Endometrial microvascular endothelial cells (primary cell): Measurements from ENCODE around the gene B3GNT3. TPM values are rescaled to one million over a fixed set of nuclear protein-coding genes. Genes with fewer than 3 reads are reported as not detected.

Experiments used
- in situ Hi-C: cut with HindIII; loops from 2 replicates; pipeline ENCODE4 v1.10.0; 2017; ENCODE audit warnings: low sequenced_read_pairs, low pct_unique_long_range_greater_than_20kb; ENCODE audit errors: inconsistent ontology term
- total RNA-seq: library from RNA; depleted of rRNA; stranded (reverse); fragments of >200 nt; gene quantifications from one replicate; pipeline ENCODE4 v1.2.3, GENCODE V29; 2015; ENCODE audit errors: inconsistent ontology term

B3GNT3 gene, protein sequence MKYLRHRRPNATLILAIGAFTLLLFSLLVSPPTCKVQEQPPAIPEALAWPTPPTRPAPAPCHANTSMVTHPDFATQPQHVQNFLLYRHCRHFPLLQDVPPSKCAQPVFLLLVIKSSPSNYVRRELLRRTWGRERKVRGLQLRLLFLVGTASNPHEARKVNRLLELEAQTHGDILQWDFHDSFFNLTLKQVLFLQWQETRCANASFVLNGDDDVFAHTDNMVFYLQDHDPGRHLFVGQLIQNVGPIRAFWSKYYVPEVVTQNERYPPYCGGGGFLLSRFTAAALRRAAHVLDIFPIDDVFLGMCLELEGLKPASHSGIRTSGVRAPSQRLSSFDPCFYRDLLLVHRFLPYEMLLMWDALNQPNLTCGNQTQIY
- total RNA-seq, result not detected

DNA sequence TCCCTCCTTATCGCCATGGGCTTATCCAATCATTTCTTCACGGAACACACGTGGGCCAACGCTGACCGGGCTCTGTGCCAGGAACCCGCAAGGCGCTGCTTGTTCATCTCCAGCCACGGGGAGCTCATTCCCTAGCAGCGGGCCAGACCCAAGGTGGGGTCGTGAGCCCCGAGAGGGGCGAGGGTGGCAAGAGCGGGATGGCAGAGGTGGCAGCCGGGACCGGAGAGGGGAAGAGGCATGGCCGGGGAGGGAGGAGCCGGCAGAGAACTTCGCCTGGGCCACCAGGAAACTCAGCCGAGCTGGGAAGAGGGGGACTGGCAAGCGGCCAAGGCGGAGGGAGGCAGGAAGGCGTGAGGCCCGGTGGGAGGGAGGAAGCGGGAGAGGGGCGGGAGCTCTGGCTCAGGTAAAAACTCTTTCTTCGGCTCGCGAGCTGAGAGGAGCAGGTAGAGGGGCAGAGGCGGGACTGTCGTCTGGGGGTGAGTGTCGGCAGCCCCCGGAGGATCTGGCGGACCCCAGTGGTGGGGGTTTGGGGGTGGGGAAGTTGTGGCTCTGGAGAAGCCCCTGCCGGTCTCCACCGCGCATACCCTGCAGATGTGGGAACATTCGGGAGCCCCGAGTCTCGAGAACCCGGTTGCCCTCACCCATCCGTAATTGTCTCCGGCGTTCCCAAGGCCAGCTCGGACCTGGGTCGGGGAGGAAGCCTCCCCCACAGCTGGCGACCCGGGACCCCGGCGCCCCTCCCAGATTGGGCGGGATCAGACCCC, at the start of gene B3GNT3:
B3GNT3 (plus strand) TSS at position 408 of the 764 bp plus-strand sequence. CDS start 12,670 bp downstream, outside the sequence.
- in situ Hi-C loops, result no loop called here

DNA sequence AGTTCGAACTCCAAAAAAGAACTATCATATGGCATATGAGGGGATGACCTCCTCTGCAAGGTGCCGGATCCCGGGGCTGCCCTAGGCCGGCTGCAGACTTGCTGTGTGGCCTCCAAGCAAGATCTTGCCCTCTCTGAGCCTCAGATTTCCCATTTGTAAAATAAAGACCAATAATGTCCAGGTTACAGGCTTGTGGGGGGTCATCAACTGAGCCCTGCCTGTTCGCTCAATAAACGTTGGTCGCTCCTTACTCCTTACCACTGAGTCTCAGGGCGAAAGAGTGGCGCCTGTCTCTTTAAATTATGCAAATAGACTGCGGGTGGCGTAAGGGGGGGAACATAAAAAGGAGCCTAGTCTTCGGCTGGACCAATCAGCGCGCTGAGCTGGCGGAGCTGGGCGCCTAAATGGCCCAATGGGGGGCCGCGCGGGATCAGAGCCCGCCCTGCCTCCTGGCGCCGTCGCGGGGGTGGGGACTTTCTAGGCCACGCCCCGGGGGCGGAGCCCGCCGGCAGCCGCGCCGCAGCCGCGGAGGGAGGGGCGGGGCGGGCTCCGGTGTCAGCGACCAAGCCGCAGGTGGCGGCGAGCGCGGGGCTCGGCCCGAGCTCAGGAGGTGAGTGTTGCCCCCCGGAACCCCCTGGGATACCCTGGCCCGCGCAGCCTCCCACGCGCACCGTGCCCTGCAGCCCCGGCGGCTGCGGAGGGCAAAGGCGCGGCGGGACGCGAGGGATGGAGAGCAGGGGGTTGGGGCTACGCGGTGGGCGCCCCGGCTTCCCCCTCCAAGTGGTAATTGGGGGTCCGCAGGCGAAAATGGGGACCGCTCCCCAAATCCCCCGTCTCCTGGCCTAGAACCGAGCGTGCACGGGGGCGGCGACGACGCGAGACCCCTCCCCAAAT, 47.5 kb upstream of the B3GNT3 start:
- in situ Hi-C loops, result no loop called here

DNA sequence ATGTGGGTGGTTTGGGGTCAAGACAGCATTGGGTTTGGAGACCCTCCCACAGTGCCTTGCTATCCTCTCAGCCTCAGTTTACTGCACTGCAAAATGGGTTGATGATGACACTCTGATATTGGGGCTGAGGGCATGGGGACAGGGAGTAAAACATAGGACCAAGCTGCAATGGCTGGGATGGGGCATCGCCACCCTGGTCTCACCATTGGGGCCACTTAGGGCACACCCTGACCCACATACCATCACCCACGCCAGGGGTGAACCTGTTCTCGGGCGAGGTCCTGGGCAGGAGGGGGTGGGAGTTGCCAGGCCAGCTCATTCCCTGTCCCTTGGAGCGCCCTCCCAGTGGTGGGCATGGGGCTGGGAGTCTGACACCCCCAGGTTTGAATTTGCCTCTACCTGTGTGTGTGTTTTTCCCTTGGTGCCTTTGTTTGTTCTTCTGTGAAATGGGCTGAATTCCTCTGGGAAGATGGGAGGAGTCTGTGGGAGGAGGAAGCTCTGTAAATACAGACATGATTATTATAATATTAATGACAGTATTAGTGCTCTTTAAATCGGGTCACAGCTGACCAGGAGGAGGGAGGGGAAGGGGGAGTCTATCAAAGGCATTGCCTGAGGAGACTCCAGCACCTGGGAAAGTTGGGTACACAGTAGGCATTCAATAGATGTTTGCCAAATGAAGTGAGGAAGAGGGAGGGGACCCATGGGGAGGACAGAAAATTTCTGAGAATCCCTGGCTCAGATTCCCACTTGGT, 45.9 kb upstream of the B3GNT3 start:
- in situ Hi-C loops, result no loop called here

DNA sequence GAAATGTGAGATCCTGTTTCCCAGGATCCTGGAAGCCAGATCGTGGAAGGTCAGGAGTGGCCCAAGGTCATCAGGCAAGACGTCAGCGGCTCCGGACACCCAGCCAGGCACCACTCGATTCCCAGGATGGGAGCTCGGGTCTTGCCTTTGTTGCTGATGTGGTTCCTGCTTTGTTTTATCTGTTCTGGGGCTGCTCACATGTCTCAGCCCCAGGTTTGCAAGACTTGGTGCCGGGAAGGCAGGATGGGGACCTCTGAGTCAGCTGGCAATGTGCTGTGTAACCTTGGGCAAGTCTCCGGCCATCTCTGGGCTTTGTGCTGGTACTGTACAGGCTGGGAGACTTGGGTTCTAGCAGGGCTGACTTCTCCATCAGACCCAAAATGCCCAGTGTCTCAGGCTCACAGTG, 45.0 kb upstream of the B3GNT3 start:
- in situ Hi-C loops, result no loop called here

DNA sequence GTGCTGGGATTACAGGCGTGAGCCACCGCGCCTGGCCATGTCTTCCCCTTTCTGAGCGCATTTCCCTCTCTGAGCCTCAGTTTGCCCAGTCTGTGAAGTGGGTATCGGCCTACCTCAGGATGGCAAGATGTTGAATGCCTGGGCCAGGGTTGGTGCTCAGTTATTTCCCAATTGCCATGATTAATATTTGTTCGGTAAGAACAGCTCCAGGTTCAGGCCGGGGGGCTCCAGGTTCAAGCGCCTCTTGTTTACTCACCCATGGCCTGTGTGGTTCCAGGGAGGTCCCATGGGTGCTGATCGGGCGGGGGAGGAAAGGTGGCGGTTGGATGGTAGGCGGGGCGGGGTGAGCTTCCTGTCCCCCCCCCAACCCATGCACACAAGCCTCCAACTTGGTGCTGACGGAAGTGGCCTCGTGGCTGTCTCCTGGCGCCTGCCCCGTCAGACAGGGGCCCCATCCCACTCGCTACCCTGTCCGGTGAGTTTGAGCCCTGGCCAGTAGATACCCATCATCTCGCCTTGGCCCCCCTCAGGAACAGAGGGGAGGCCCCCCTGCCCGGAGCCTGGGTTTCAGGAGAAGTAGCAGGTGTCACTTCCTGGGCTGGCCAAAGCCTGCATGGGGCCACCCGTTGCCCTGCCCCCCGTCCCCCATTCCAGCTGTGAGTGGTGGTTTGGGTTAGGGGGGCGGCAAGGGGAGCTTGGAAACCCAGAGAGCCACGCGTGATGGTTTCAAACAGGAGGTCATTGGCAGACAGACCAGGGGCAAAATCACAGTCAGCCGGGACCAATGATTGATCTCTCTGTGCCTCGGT, 43.6 kb upstream of the B3GNT3 start, which contains the start of gene FCHO1:
FCHO1 (plus strand) TSS at position 375 of the 809 bp plus-strand sequence. CDS start 3,688 bp downstream, outside the sequence.
- in situ Hi-C loops, result no loop called here

DNA sequence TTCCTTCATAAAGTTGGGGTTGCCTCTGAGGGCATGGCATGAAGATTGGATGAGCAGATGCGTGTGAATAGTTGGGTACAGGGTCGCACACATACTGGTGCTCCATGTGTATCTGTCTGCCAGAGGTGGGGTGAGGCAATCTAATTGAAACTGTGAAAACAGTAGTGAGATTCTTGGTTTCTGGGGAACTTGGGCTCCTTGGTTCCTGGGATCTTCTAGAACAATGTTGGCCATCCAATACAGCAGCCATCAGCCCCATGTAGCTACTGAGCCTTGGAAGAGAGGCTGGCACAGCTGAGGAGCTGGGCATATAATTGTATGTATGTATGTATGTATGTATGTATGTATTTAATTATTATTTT, 43.0 kb upstream of the B3GNT3 start:
- in situ Hi-C loops, result no loop called here

DNA sequence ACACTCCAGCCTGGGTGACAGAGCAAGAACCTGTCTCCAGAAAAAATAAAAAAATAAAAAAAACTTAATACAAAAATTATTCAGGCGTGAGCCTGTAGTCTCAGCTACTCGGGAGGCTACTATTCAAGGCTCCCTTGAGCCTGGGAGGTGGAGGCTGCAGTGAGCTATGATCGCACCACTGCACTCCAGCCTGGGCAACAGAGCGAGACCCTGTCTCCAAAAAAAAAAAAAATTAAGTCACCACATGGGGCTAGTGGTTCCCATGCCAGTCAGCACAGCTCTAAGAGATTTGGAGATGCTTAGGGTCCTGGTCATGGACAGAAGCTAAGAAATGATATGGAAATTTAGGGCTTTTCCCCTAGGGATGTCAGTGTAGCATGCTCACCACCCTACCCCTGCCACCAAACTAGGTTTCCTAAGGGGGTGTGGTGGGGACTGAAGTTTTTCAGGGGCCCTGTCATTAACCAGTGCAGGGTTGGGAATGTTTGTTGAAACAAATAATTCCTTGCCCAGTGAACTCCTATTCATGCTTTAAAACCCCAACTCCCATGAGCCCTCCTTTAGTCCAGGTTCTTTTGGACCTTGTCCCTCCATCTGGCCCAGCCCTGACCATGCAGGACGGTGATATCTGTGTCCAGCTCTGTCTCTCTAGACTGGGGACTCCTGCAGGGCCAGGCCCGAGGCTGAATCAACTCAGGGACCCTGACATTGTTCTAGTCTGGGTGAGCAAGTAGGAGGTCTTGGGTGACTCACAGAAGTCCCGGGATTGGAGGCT, 41.9 kb upstream of the B3GNT3 start:
- in situ Hi-C loops, result no loop called here

DNA sequence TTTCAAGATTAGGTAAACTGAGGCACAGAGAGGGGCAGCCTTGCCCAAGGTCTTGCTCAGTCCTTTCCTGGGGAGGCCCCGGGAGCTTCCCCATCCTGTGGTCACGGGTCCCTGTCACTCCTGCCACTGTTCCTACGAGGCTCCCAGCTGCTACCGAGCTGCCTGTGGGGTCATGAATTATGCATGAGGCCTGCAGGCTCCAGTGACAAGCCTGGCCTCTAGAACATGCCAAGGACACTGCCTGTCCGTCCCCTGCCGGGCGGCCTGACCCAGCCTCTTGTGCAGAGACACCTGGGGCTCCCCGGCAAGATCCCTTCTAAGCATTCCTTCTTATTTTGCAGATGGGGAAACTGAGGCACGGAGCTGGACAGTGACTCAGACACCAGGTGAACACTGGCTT, 41.0 kb upstream of the B3GNT3 start:
- in situ Hi-C loops, result no loop called here

DNA sequence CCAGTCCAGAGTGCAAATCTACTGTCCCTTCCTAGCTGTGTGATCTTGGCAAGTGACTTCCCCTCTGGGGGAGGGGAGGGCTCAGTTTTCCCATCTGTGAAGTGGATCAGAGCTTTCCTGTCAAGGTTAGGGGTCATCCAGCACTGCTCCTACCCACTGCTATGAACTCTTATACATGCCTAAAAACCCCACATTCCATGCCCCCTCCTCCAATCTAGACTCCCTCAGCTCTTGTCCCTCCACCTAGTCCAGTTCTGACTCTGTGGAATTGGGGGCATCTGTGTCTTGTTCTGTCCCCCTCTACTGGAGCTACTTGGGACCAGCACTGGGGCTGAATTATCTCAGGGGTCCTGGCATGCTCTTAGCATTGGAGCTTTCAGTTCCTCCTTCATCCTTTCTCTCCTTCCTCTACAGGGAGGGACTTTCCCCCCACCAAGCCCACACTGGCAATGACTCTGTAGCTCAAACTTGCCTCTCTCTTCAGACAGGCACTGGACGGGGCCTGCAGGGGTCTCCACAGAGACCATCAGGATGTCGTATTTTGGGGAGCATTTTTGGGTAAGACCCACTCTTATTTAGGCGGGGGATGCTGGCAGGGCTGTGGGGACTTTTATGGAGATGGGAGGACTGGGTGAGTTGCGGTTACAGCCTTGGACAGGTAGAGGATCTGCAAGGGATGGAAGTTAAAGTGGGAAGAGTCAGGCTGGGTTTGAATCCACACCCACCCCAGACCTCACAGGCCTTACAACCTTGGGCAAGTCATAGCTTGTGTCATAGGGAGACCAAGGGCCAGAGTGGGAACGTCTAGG, 40.1 kb upstream of the B3GNT3 start:
- in situ Hi-C loops, result no loop called here

DNA sequence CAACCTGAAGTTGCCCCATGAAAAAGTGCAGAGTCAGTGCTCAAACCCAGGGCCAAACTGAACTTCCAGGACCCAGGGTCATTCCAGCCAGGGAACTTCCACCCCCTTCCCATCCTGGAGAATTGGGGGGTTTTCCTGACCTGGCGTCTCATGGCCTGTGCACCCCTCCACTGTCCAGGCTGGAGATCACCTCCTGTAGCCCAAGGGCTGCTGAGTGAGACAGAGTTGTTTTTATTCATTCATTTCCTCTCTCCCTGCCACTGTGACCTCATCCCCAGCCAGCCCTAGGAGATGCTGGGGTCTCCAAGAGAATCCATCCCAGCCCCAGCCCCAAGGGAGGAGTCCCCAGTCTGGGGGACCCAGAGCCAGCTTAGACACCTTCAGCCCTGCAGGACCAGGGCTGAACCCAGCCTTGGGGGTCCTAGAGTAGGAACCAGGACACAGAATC, 39.5 kb upstream of the B3GNT3 start:
- in situ Hi-C loops, result no loop called here

DNA sequence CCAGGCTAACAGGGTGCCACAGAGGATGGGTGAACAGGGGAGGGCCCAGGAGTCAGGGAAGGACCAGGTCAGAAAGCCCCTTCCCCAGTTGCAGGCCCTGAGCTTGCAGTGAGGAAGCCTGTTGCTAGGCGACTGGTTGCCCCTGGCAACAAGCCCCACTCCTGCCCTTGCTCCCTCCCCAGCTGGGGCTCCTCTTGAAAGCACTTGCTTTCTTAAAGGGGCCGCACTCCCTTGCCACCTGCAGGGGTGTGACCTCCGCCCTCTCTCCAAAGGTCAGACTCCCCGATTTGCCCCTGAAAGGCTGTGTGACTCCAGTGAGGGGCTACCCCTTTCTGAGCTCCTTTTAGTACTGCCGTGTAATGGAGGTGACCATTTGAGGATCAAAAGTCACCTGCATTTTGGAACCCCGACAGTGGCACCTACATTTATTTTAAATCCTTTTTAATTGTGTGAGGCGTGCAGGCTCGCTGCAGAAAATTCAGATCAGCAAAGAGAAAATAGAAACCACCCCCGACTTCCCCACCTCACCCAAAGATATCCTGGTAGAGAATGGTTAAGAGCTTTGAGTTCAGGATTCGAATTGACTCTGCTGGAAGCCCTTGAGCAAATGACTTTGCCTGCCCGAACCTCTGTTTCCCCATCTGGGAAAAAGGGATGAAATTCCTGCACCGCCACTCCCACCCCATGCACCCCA, 38.8 kb upstream of the B3GNT3 start:
- in situ Hi-C loops, result no loop called here

DNA sequence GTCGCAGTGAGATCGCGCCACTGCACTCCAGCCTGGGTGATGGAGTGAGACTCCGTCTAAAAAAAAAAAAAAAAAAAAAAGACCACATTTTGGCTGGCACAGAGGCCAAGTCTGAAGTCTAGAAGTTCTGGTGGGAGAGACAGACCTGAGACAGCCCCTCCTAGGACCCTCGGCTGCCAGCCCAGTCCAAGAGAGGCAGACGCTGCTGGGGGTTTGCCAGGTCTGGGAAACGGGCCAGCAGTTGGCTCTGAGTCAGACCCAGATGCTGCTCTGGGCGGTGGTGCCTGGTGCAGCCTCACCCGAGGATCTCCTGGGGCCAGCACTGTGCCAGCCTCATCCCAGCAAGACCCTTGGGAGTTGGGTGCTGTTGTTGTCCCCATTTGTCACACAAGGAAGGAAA, 37.8 kb upstream of the B3GNT3 start:
- in situ Hi-C loops, result no loop called here

DNA sequence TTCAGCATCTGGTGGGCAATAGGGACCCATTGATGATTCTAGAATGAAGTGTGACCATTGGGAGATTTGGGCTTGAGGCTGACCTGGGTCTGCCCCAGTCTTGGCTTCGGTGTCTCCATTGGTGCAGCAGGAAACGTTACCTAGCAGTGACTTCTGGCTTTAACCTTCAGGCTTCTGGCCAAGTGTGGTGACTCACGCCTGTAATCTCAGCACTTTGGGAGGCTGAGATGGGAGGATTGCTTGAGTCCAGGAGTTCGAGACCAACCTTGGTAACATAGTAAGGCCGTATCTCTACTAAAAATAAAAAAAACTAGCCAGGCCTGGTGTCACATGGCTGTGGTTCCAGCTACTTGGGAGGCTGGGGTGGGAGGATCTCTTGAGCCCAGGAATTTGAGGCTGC, 36.4 kb upstream of the B3GNT3 start:
- in situ Hi-C loops, result no loop called here

DNA sequence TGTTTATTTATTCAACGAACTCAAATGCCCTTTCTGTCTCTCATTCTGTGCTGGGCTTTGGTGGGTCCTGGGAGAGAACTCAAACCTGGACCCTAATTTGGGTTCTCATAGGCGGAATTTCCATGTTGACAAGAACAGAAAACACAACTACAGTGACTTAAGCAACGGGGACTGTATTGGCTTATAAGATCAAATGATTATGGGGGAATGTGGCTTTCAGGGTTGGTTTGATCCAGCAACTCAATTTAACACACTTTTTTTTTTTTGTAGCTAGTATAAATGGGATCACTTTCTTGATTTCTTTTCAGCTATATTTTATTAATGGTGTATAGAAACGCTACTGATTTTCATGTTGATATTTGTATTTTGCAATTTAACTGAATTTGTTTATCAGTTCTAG, 33.8 kb upstream of the B3GNT3 start:
- in situ Hi-C loops, result no loop called here

DNA sequence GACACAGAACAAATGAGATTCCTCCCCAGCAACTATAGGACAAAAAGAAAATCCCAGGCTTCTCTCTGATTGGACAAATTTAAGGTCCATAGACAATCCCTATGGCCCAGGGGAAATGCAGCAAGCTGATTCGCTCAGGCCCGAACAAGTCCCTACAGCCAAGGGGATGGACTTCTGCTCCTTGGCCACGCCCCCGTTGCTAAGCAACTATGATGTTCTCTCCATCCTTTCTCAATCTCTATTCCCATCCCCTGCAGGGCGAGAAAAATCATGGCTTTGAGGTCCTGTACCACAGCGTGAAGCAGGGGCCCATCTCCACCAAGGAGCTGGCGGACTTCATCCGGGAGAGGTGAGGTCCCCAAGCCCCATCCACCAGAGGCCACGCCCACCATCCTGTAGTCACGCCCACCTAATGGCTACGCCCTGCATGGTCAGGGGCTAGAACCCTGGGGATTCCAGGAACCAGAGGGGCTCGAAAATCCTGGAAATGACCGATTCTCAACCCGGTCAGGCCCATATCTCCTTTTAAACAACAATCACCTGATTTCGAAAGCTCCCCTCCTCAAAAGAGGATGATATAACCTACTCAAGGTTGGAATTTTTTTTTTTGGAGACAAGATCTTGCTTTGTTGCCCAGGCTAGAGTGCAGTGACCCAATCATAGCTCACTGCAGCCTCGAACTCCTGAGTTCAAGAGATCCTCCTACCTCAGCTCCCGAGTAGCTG, 32.3 kb upstream of the B3GNT3 start:
- in situ Hi-C loops, result no loop called here
